Germinal center (tissue), 1 donor: ENCODE data around the gene SLC26A5.
"Not testable (repeated sequence)": the region's sequence is repeated elsewhere in the genome, so short reads cannot be mapped to it uniquely, and the experiment has no call there.

Experiments
- DNase-seq: peaks from one replicate; pipeline ENCODE4 v3.0.0; 2012; ENCODE audit warnings: mixed read lengths, low spot score

Gene SLC26A5

GRCh38 chr7:103399687-103400086 lies 46.3 kb downstream of the SLC26A5 start:
- not testable (repeated sequence) for DNase-seq

GRCh38 chr7:103398483-103399127 lies 47.4 kb downstream of the SLC26A5 start:
- no peak for DNase-seq

GRCh38 chr7:103396471-103396870 lies 49.5 kb downstream of the SLC26A5 start:
- no peak for DNase-seq

GRCh38 chr7:103395071-103395470 lies 50.9 kb downstream of the SLC26A5 start:
- DNase-seq, result no peak

GRCh38 chr7:103394566-103394965 lies 51.4 kb downstream of the SLC26A5 start:
- no peak for DNase-seq

- no peak for DNase-seq
These were observed 54.0 kb downstream of the SLC26A5 start for GRCh38 chr7:103391976-103392375.

- no peak for DNase-seq
These were observed 54.9 kb downstream of the SLC26A5 start for GRCh38 chr7:103391150-103391549.

GRCh38 chr7:103389263-103389662 lies 56.7 kb downstream of the SLC26A5 start:
- DNase-seq, result no peak

- DNase-seq, result no peak
These were observed 57.4 kb downstream of the SLC26A5 start for GRCh38 chr7:103388469-103389140.

GRCh38 chr7:103387242-103387641 lies 58.8 kb downstream of the SLC26A5 start:
- DNase-seq, result no peak

- DNase-seq, result no peak
These were observed 64.0 kb downstream of the SLC26A5 start for GRCh38 chr7:103382032-103382402.

GRCh38 chr7:103381280-103382031 lies 64.6 kb downstream of the SLC26A5 start:
- DNase-seq, result no peak

- no peak for DNase-seq
These were observed 65.4 kb downstream of the SLC26A5 start for GRCh38 chr7:103380395-103381191.

- DNase-seq, result peak; percentile 9
These were observed 66.6 kb downstream of the SLC26A5 start for GRCh38 chr7:103379270-103379975.

GRCh38 chr7:103373866-103374643 lies 72.0 kb downstream of the SLC26A5 start:
- DNase-seq, result no peak

- DNase-seq, result no peak
These were observed 76.6 kb downstream of the SLC26A5 start for GRCh38 chr7:103369432-103369831.

- DNase-seq, result no peak
These were observed 96.2 kb downstream of the SLC26A5 start for GRCh38 chr7:103349805-103350204.

GRCh38 chr7:103348959-103349358 lies 97.0 kb downstream of the SLC26A5 start:
- DNase-seq, result no peak

- DNase-seq, result no peak
These were observed 97.6 kb downstream of the SLC26A5 start for GRCh38 chr7:103348452-103348851.

GRCh38 chr7:103347507-103348267 lies 98.3 kb downstream of the SLC26A5 start, which contains the start of gene PSMC2:
Gene PSMC2, plus strand, starts transcription at chr7:103347643. Its CDS starts 69 bp downstream, at chr7:103347712.
- peak; percentile 75 for DNase-seq
